Neural cell (in vitro differentiated cells): ENCODE data around the gene VSTM4.

Experiments
- EP300 ChIP-seq: fragments of 450-650 bp; conservative IDR thresholded peaks from 2 replicates; pipeline ENCODE4 v1.6.1; 2014; ENCODE audit warnings: antibody characterized with exemption, mild to moderate bottlenecking, moderate library complexity; ENCODE audit not compliant: poor library complexity, severe bottlenecking
- EZH2 ChIP-seq: fragments of 200-600, 300-800 bp; shearing (Covaris generic), sonication (generic); IDR thresholded peaks from 2 replicates; pipeline ENCODE4 v1.6.1; 2014; ENCODE audit warnings: antibody characterized with exemption, low read length, borderline replicate concordance, mild to moderate bottlenecking; ENCODE audit not compliant: insufficient read depth, poor library complexity, severe bottlenecking
- MXI1 ChIP-seq: fragments of 450-650 bp; conservative IDR thresholded peaks from 2 replicates; pipeline ENCODE4 v1.6.1; 2014; ENCODE audit warnings: antibody characterized with exemption, mild to moderate bottlenecking; ENCODE audit not compliant: poor library complexity, severe bottlenecking
- POLR2AphosphoS5 ChIP-seq: IDR thresholded peaks from 2 replicates; pipeline ENCODE4 v1.6.1; 2012
- RAD21 ChIP-seq: fragments of 450-650 bp; conservative IDR thresholded peaks from 2 replicates; pipeline ENCODE4 v1.6.1; 2014; ENCODE audit warnings: antibody characterized with exemption, mild to moderate bottlenecking, moderate library complexity
- SMC3 ChIP-seq: fragments of 450-650 bp; conservative IDR thresholded peaks from 2 replicates; pipeline ENCODE4 v1.6.1; 2014; ENCODE audit warnings: antibody characterized with exemption, mild to moderate bottlenecking, moderate library complexity; ENCODE audit not compliant: poor library complexity
- TAF1 ChIP-seq: IDR thresholded peaks from 2 replicates; pipeline ENCODE4 v1.6.1; 2012; ENCODE audit warnings: low read depth
- TF ChIP-seq, protein P1 (sequence below): fragments of 450-650 bp; IDR thresholded peaks from 2 replicates; pipeline ENCODE4 v1.5.1; 2014; ENCODE audit warnings: antibody characterized with exemption, mild to moderate bottlenecking, moderate library complexity; ENCODE audit not compliant: poor library complexity, severe bottlenecking
- TF ChIP-seq, protein P2 (sequence below): IDR thresholded peaks from 2 replicates; pipeline ENCODE4 v1.6.1; 2012; ENCODE audit warnings: borderline replicate concordance

DNA sequence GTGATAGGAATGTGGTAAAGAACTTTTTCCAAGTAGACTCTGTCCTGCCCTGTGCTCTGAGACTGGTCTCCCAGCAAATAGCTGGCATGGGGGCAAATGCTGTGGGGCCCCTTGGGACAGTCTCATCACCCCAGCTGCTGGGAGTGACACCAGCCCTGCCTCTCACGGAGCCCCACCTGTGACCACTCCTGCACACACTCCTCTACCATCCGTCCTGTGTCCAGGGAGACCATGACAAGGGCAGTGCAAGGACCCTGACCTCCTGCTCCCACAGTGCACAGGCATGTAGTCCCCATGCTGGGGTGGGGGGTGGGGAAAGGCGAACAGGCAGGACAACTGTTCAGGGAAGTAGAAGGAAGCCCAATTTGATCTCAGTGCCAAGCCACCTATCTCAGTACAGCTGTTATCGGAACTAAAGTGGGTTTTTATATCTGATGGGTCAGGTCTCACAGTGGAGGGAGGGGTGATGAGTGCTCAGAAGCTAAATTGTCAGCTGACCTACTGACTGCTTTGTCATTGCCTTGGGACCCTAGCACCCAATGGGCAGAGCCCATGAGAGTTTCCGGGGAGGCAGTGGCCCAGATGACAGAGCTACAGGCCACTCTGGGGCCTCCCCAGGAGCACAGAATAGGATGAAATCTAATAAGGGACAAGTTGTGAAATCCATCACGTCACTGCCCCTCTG is 24.5 kb downstream of the VSTM4 start:
- TF ChIP-seq EP300: no peak
- TF ChIP-seq, protein P1, sequence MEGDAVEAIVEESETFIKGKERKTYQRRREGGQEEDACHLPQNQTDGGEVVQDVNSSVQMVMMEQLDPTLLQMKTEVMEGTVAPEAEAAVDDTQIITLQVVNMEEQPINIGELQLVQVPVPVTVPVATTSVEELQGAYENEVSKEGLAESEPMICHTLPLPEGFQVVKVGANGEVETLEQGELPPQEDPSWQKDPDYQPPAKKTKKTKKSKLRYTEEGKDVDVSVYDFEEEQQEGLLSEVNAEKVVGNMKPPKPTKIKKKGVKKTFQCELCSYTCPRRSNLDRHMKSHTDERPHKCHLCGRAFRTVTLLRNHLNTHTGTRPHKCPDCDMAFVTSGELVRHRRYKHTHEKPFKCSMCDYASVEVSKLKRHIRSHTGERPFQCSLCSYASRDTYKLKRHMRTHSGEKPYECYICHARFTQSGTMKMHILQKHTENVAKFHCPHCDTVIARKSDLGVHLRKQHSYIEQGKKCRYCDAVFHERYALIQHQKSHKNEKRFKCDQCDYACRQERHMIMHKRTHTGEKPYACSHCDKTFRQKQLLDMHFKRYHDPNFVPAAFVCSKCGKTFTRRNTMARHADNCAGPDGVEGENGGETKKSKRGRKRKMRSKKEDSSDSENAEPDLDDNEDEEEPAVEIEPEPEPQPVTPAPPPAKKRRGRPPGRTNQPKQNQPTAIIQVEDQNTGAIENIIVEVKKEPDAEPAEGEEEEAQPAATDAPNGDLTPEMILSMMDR: no peak
- no peak for TF ChIP-seq EZH2
- no peak for TF ChIP-seq TAF1
- TF ChIP-seq POLR2AphosphoS5: no peak
- no peak for TF ChIP-seq MXI1
- TF ChIP-seq, protein P2, sequence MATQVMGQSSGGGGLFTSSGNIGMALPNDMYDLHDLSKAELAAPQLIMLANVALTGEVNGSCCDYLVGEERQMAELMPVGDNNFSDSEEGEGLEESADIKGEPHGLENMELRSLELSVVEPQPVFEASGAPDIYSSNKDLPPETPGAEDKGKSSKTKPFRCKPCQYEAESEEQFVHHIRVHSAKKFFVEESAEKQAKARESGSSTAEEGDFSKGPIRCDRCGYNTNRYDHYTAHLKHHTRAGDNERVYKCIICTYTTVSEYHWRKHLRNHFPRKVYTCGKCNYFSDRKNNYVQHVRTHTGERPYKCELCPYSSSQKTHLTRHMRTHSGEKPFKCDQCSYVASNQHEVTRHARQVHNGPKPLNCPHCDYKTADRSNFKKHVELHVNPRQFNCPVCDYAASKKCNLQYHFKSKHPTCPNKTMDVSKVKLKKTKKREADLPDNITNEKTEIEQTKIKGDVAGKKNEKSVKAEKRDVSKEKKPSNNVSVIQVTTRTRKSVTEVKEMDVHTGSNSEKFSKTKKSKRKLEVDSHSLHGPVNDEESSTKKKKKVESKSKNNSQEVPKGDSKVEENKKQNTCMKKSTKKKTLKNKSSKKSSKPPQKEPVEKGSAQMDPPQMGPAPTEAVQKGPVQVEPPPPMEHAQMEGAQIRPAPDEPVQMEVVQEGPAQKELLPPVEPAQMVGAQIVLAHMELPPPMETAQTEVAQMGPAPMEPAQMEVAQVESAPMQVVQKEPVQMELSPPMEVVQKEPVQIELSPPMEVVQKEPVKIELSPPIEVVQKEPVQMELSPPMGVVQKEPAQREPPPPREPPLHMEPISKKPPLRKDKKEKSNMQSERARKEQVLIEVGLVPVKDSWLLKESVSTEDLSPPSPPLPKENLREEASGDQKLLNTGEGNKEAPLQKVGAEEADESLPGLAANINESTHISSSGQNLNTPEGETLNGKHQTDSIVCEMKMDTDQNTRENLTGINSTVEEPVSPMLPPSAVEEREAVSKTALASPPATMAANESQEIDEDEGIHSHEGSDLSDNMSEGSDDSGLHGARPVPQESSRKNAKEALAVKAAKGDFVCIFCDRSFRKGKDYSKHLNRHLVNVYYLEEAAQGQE: no peak
- no peak for TF ChIP-seq RAD21
- TF ChIP-seq SMC3: no peak
